GM13977 (cell line): ENCODE measurements around the gene NRCAM.

Source experiments
- DNase-seq: peaks from one replicate; pipeline ENCODE4 v3.0.0; 2012; ENCODE audit warnings: low spot score
- in situ Hi-C: fragments of 300-500 bp; cut with MboI; formaldehyde crosslinking; loops from one replicate; pipeline ENCODE4 v1.12.0; 2022; ENCODE audit warnings: low sequenced_read_pairs, low pct_unique_long_range_greater_than_20kb, mixed read lengths, inconsistent platforms; ENCODE audit not compliant: unreplicated experiment
- TF ChIP-seq, protein P1 (sequence below): IDR thresholded peaks from 2 replicates; pipeline ENCODE4 v1.5.1; 2012; ENCODE audit warnings: mild to moderate bottlenecking, control low read depth; ENCODE audit not compliant: insufficient read depth; ENCODE audit errors: extremely low read depth, missing control alignments

NRCAM gene

DNA sequence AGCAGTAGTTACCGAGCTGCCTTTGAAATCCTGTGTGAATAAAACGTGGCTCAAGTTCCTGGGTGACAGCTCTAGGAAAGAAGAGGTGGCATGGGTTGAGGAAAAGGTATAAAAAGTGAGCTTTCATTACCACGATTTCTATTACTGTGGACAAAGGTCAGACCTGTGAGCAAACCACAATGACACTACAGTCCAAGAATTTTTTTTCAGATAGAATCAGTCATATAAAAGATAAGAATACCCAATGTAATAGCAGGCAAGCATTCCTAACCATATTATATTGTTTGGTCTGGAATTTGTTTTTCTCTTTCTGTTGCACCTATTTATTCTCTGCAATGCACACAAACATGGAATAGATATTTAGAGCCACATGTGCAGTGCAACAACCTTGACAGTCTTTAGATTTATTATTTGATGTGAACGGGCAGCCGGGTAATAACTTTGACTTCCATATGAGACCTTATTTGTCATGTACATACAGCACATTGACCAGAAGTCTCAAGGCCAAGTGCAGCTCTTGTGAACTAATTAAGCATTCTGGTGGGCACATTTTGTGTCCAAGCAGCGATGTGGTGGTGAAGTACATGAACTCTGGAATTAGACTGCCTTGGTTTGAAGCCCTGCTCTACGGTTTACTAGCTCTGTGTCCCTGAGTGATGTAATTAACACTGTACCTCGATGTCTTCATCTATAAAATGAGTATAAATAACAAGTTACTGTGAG is 156.8 kb downstream of the NRCAM start:
- TF ChIP-seq, protein P1, sequence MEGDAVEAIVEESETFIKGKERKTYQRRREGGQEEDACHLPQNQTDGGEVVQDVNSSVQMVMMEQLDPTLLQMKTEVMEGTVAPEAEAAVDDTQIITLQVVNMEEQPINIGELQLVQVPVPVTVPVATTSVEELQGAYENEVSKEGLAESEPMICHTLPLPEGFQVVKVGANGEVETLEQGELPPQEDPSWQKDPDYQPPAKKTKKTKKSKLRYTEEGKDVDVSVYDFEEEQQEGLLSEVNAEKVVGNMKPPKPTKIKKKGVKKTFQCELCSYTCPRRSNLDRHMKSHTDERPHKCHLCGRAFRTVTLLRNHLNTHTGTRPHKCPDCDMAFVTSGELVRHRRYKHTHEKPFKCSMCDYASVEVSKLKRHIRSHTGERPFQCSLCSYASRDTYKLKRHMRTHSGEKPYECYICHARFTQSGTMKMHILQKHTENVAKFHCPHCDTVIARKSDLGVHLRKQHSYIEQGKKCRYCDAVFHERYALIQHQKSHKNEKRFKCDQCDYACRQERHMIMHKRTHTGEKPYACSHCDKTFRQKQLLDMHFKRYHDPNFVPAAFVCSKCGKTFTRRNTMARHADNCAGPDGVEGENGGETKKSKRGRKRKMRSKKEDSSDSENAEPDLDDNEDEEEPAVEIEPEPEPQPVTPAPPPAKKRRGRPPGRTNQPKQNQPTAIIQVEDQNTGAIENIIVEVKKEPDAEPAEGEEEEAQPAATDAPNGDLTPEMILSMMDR: no peak
- no peak for DNase-seq
- in situ Hi-C loops: no loop called here

DNA sequence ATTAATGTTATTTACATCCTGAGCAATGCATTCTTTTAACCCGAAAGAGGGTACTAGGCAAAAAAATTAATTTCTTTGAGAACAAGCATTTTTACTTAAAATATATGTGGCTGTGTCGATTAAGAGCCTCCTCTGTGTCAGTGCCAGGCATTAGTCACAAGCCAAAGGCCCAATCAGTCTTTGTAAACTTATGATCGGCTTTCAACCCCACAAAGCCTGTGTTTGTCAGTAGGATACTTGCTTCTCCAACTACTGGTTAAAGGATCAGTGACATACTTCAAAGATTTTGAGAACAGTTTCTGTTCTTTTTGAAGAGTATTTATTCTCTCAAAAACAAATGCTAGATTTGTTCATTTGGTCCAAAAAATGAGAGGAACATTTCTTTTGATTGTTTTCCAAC is 159.3 kb downstream of the NRCAM start:
- TF ChIP-seq, protein P1: no peak
- in situ Hi-C loops: no loop called here
- no peak for DNase-seq

DNA sequence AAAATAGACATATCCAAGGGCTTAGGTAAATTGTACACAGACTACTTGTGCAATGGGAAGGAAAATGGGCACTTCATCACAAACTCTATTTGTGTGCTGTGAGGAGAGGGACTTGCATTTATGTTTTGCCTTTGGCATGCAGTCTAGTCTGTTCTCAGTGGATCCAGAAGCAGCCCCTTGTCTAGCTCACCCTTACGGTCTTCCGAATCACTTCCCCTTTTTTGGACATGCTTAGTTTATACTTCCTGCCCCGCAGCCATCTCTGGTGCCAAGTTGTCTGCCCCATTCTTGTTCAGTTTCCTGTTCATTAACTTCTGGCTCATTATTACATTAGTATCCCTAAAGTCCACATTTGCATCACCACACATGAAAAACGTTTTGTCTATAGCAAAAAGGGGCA is 161.6 kb downstream of the NRCAM start:
- TF ChIP-seq, protein P1: no peak
- in situ Hi-C loops: no loop called here

DNA sequence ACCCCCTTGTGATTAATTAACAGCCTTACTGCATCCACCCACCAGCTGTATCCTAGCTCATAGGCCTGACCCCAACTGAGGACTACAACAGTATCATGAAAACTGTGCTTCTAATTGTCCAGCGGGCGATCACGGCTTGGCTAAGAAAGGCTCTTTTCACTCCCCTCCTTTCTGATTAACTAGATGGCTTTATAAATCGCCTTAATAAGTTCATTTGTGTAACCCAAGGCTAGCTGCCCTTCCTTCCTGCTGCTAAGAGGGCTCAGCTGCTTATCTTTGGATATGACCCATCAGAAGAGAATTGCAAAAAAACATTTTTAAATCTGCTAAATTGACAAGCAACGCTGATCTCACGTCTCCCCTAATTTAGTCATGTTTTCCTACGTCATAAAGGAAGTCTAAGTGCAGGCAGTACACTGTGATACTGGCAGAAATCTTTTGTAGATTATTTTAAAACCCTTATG is 163.1 kb downstream of the NRCAM start:
- TF ChIP-seq, protein P1: no peak
- no peak for DNase-seq
- in situ Hi-C loops: no loop called here

More for the DNA sequence above, 161.6 kb downstream of the NRCAM start:
- no peak for DNase-seq

DNA sequence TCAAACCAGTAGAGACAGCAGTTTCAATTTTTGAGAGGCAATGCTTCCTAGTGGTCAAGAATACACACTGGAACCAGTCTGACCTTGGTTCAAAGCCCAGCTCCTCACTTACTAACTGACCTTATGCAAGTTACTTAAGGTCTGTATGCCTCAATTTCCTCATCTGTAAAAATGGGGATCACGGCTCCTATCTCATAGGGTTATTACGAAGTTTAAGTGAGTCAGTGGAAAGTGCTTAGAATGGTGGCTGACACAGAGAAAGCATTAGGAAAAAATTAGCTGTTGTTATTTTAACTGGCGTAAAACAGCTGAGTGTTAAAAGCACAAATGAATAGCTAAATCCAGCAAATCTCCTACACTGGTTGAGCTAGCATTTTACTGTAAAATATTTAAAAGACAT is 163.7 kb downstream of the NRCAM start:
- in situ Hi-C loops: no loop called here

DNA sequence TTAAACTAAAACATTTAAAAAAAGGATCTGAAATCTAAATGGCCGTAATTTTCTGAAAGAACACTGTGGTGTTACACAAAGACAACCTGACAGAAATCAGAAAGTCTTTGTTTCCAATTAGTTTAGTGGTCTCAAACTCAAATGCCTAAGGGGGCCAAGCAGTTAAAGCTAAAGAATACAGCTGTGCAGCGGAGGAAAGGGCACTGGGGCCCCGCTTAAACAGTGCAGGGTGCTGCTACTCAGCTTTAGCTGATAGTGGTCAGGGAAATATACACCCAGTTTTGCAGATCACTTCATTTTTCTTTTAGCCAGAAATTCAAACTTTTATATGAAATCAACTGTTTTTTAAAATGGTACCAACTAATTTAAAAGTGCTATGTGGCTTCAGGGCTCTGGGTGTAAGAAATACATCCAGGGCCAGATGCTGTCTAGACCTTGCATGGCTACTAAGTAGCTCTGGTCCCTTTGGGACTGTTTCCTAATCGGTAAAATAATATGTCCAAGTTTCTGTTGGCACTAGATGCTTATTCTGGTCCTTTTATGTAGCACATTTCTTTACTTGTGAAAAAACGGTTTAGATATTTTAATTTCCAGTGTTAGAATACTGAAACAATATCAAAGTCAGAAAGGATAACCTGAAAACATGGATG is 164.3 kb downstream of the NRCAM start:
- in situ Hi-C loops: no loop called here

More for the DNA sequence above, 163.7 kb downstream of the NRCAM start:
- DNase-seq: no peak
- TF ChIP-seq, protein P1: no peak

More for the DNA sequence above, 164.3 kb downstream of the NRCAM start:
- TF ChIP-seq, protein P1: no peak
- DNase-seq: no peak
